Body of pancreas (tissue), 4 donors: ENCODE measurements around the gene ZBTB20. TPM values are rescaled to one million over a fixed set of nuclear protein-coding genes. Genes with fewer than 3 reads are reported as not detected.

Experiments used
- ATAC-seq: fragments of 150-250 bp; one replicate; pipeline ENCODE4 v1.9.1; 2016
- DNase-seq, 4 donors: peaks; one replicate each; pipeline ENCODE4 v3.0.0-alpha.2; 2019
- H3K27ac ChIP-seq, 4 donors: fragments of 200-600 bp; sonication (generic); 1 replicate in 3 of 4; 2 replicates in 1 of 4; pipeline versions ENCODE4 v1.5.1 to v1.6.1; 2016 to 2019; ENCODE audit warnings: mild to moderate bottlenecking in 1 of 4, mixed read lengths in 1 of 4, moderate library complexity in 1 of 4
- H3K27me3 ChIP-seq, 2 donors: fragments of 200-600 bp; sonication (generic); one replicate each; pipeline ENCODE4 v1.6.0; 2016; ENCODE audit warnings: mild to moderate bottlenecking in 1 of 2
- H3K36me3 ChIP-seq, 2 donors: fragments of 200-600 bp; sonication (generic); replicated peaks in 1 of 2; 2 replicates each; pipeline ENCODE4 v1.5.1; 2016; ENCODE audit warnings: low read depth in 2 of 2; ENCODE audit not compliant: insufficient read depth in 1 of 2
- H3K4me1 ChIP-seq: fragments of 200-600 bp; sonication (generic); one replicate; pipeline ENCODE4 v1.6.0; 2016
- H3K4me3 ChIP-seq, 2 donors: fragments of 200-600 bp; sonication (generic); 1 replicate in 1 of 2; 2 replicates in 1 of 2; pipeline ENCODE4 v1.5.1; 2016 to 2019
- H3K9me3 ChIP-seq, 3 donors: fragments of 200-600 bp; sonication (generic); 1 replicate in 2 of 3; 2 replicates in 1 of 3; pipeline ENCODE4 v1.5.1; 2016
- CTCF ChIP-seq, 7 experiments: fragments of 450-650 bp in 4 of 7; fragments of 200-600 bp in 3 of 7; sonication (generic) in 3 of 7; IDR thresholded peaks; one replicate each; pipeline ENCODE4 v1.5.1; 2016 to 2019; ENCODE audit warnings: antibody characterized with exemption in 7 of 7
- POLR2A ChIP-seq, 3 donors: fragments of 450-650 bp; IDR thresholded peaks; one replicate each; pipeline ENCODE4 v1.6.1; 2016; ENCODE audit warnings: antibody characterized with exemption in 3 of 3, mild to moderate bottlenecking in 2 of 3
- WGBS, 2 donors: methylation state at CpG; one replicate each; pipeline ENCODE4 v1.1.5; 2017; 5-methylcytosine and 5-hydroxymethylcytosine counted together
- intact Hi-C: fragments of 100-400 bp; cut with DNase I; formaldehyde crosslinking; loops from one replicate; pipeline ENCODE4 v1.15.1; 2023
- total RNA-seq, 2 donors: library from RNA; depleted of rRNA; stranded (reverse); fragments of >200 nt; gene quantifications; one replicate each; pipeline ENCODE4 v1.1.0, GENCODE V29; 2016

The ZBTB20 gene
- total RNA-seq, 2 donors from 2014 or later = 48.3 to 77.1 TPM

- 60 to 74% methylated on average over 2 of the region's 2 CpGs for WGBS, 2 donors
- DNase-seq (no peak), ATAC-seq (no peak)
- Histone ChIP-seq H3K4me3 (no peak overlapping the region), H3K4me1 (peaks cover 17% of the 10 kb centered on the region), H3K36me3 (no peaks in the 10 kb centered on the region), H3K9me3 (peaks cover 0 to 4% (median 0%) of the 10 kb centered on the region in 3 donors), H3K27me3 (no peaks in the 10 kb centered on the region), H3K27ac (no peak overlapping the region)
- no peak for TF ChIP-seq POLR2A (IDR thresholded peaks at IDR 0.05)
- no peak for TF ChIP-seq CTCF (IDR thresholded peaks at IDR 0.05)
- intact Hi-C loops = no loop called here
Observed at GRCh38 chr3:114646526-114646925, 500.6 kb downstream of the ZBTB20 start.

- Histone ChIP-seq H3K27ac (no peak overlapping the region), H3K9me3 (peaks cover 0 to 4% (median 0%) of the 10 kb centered on the region in 3 donors), H3K4me1 (peaks cover 10% of the 10 kb centered on the region), H3K4me3 (no peak overlapping the region), H3K36me3 (no peaks in the 10 kb centered on the region), H3K27me3 (no peaks in the 10 kb centered on the region)
- ATAC-seq (no peak), DNase-seq (no peak)
- WGBS, 2 donors = 94 to 100% methylated on average over 1 of the region's 1 CpG
- TF ChIP-seq CTCF (IDR thresholded peaks at IDR 0.05) (no peak), POLR2A (IDR thresholded peaks at IDR 0.05) (no peak)
- intact Hi-C loops = no loop called here
Observed at GRCh38 chr3:114645392-114645791, 501.7 kb downstream of the ZBTB20 start.

- Histone ChIP-seq H3K27me3 (no peaks in the 10 kb centered on the region), H3K36me3 (no peaks in the 10 kb centered on the region), H3K4me3 (no peak overlapping the region), H3K4me1 (peaks cover 10% of the 10 kb centered on the region), H3K27ac (no peak overlapping the region), H3K9me3 (peaks cover 0 to 4% (median 0%) of the 10 kb centered on the region in 3 donors)
- no peak for TF ChIP-seq POLR2A (IDR thresholded peaks at IDR 0.05)
- no peak for TF ChIP-seq CTCF (IDR thresholded peaks at IDR 0.05)
- DNase-seq (no peak), ATAC-seq (no peak)
- 95 to 96% methylated on average over 3 of the region's 3 CpGs for WGBS, 2 donors
- intact Hi-C loops = no loop called here
Observed at GRCh38 chr3:114644367-114644766, 502.7 kb downstream of the ZBTB20 start.

GRCh38 chr3:114642951-114643741 is 503.9 kb downstream of the ZBTB20 start:
- intact Hi-C loops = no loop called here

More at GRCh38 chr3:114642951-114643741, 503.9 kb downstream of the ZBTB20 start:
- 78 to 88% methylated on average over 1 of the region's 1 CpG for WGBS, 2 donors
- Histone ChIP-seq H3K9me3 (peaks cover 0 to 4% (median 0%) of the 10 kb centered on the region in 3 donors), H3K4me1 (peaks cover 10% of the 10 kb centered on the region), H3K27me3 (no peaks in the 10 kb centered on the region), H3K27ac (no peak overlapping the region), H3K4me3 (no peak overlapping the region), H3K36me3 (no peaks in the 10 kb centered on the region)
- DNase-seq = no peak
- ATAC-seq = no peak
- TF ChIP-seq CTCF (IDR thresholded peaks at IDR 0.05) = no peak
- TF ChIP-seq POLR2A (IDR thresholded peaks at IDR 0.05) = no peak
